HG02623 (cell line): ENCODE data around the gene ACO1.
A peak's percentile ranks its signal among the peaks of the same experiment; 100 is the strongest.
"Not testable (repeated sequence)": the region's sequence is repeated elsewhere in the genome, so short reads cannot be mapped to it uniquely, and the experiment has no call there.

ENCODE experiments used
- ATAC-seq: cut with Tn5 transposase; IDR thresholded peaks from one replicate; pipeline ENCODE4 v1.9.1; 2021; ENCODE audit warnings: moderate library complexity; ENCODE audit not compliant: unreplicated experiment

The ACO1 gene

DNA sequence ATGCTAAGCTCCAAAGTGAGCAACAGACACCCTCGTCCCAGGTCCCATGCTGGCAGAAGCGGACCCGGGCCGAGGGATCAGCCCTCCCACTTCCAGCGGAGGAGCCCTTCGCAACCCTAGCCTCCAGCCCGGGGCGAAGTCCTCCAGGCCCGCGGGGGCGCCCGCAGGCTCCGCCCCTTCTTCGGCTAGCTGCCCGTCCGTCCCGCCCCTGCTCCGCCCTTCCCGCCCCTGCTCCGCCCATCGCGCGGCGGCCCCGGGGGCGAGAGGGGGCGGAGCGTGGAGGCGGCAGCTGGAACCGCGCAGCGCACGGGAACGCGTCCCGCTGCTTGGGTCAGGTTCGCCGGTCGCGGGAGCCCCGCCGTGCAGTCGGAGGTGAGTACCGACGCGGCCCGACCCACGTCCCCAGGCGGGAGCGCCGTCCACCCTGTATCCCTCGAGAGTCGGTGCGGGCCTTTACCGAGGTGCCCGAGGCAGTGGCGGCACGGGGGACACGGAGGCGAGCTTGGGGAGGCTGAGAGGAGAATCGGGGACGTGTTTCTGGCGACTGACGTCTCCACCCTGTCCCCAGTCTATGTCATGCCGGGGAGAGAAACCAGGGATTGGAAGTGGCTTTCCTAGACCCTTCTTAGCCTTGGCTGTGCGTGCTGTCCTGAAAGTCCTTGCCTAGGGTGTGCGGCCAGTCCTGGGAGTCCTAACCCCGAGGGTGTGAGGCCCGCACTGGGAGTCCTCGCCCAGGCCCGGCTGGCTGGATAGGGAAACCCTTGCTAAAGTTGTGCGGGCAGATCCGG, at the start of gene ACO1:
ACO1 (plus strand) TSS at position 280 of the 788 bp plus-strand sequence. CDS start 20,864 bp downstream, outside the sequence.
- ATAC-seq = peak; percentile 98

DNA sequence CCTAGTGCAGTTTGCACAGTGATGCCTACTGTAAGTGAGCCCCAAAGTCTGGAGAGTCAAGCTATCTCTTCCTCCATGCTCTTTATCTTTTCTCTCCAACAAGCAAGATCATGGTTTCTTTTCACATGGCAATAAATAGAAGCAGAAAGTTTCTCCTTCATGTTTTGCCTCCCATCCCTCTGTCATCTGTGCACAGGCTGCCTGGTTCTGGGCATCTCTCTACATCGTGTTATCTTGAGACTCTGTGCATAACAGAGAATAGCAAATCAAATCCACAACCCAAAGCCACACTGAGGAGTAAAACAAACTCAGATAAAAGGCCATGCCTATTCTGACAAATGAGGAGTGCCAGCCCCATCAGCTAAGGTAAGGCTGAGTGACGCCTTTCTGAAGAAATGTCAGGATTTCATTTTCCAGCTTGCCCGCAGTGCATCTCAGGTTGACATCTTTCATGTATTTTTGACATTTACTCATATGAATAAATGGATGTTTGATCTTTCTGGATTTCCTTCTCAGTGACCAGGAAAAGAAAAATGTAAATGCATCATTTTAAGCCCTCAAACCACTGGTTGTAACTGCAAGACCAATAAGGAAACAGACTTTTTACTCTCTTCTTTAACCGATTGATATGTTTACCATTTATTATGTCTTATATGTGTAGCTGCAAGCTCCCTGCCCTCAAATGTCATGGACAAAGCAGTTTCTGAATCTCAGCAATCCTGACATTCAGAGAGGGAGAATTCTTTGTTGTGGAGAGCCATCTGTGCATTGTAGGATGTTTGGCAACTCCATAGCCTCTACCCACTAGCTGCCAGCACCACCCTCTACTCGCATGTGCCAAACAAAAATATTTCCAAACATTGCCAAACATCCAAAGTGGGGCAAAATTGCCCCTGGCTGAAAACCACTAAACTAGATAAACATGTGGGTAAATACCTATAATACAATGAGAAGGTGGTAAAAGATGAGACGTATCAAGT, 49.2 kb upstream of the ACO1 start:
- no peak for ATAC-seq

DNA sequence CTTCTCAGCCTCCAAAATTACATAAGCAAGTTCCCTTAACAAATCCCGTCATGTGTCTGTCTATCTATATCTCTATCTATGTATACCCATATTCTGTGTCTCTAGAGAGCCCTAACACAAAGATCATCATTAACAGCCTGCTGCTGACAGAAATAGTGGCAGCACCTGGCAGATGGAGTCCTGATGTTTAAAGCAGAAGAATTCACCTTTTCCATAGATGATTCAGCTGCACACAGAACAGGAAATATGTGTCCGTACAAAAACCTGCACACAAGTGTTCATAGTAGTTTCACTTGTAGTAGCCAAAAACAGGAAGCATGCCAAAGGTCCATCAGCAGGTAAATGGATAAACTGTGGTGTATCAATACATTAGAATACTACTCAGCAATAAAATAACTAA, 45.0 kb upstream of the ACO1 start:
- ATAC-seq = peak; percentile 79

DNA sequence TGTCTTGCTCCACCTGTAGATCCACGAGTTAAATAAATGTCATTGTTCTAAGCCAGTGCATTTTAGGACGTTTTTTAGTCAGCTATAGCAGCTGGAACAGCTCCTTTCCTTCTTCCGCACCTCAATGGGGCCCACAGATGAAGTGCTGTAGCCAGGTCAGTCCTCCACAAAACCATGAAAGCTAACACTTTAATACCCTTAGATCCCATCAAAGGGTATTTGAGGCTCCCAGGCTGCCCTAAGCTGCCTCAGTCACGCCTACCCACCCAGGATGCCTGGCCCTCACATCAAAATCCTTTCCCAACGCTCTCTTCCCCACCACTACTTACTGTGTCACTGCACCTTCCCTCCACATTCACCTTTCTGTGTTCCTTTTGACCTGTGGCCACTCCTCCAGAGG, 44.1 kb upstream of the ACO1 start:
- ATAC-seq = no peak

DNA sequence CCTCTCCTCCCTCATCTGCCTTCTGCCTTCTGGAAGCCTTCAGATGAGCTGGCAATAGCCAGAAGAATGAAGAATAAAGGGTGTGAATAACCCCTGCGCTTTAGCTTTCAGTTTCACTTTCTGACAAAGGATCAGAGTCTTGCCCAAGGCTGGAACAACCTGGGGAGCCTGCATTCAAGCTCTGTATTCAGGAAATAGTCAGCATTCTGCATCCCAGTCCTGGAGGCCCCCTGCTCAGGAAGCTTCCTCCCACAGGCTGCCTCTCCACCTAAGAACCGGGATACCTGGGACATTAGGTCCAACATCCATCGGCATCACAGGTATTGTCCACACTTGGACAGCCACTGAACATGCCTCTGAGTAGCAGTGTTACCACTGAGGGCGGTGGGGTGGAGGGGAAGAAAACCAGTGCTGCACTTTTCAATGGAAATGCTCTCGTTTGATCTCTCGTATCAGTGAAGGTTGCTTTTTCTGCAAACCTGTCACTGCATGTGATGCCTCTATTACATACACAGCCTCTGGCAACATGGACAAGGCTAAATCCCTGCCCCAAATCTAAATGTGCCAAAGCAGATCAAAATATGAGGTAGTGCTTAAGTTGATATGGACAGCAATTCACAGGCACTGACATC, 39.8 kb upstream of the ACO1 start:
- no peak for ATAC-seq

DNA sequence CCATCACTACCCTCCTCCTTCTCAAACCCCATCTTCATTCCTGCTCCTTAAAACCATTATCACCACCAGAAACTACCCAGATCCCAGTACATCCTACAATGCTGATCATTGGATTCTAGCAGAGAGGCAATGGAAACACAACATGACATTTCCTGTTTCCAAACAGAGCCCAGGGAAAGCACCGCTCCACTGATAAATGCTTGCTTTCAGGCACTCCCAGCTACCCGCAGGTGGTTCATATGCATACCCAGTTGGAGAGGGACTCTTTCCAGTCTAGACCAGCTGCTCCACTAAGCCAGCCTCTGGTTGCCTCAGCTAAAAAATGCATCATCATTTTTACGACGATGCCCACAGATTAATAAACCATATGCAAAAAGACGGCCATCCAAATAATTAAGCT, 39.2 kb upstream of the ACO1 start:
- no peak for ATAC-seq

DNA sequence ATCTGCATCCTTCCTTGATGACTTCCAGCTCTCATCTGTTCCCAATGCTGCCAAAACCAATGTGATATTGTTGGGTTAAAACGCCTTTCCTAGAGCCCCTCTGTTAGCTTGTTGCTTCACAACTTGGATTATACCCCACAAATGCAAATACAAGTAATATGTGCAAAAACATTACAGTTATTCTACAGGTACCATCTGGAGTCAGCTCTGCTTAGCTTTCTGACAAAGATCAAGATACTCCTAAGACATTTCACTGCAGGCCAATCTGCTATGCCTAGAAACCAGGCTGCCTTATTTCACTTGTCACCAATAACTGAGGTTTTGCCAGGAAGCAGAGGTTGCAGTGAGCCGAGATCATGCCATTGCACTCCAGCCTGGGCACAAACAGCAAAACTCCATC, 36.9 kb upstream of the ACO1 start:
- ATAC-seq = no peak

DNA sequence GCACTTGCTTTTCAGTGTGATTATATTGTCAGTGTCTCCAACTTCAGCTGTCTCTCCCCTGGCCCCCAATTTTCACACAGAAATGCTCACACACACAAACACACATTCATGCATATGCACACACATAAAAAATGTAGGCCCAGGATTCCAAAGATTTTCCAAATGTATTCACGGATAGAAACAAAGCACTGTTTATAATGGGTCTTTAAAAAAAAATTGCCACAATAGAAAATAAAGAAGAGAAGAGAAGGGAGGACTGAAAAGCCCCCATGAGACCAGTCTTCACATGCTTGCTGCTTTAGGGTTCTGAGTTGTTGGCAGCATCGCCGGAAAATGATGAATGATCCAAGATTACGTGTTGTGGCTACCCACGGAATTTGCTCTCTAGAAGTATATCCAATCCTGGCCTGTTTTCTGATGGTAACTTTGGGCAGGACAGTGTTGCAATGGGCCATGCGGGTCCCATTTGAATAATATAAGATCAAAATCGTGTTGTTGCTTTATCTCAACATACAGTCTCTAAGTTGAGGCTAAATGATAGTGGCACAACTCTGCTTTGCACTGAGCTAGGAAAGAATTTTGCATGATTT, 36.2 kb upstream of the ACO1 start:
- no peak for ATAC-seq

DNA sequence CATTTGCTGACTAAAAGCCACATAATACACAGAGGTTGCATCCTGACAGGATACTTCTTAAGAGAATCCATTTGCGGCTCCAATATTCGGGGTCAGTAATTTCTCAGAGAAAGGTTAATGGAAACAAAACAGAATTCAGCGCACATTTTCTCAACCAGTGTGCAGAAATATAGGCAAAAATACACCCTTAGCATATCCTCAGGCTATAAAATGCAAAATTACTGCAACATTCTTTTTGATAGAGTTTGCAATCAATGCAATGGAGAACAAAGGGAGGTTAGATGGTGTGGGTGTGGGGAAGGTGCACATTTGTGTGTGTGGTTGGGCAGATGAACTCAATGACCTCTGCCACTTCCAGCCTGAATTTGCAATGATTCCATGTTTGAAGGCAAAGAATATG, 35.4 kb upstream of the ACO1 start:
- no peak for ATAC-seq

DNA sequence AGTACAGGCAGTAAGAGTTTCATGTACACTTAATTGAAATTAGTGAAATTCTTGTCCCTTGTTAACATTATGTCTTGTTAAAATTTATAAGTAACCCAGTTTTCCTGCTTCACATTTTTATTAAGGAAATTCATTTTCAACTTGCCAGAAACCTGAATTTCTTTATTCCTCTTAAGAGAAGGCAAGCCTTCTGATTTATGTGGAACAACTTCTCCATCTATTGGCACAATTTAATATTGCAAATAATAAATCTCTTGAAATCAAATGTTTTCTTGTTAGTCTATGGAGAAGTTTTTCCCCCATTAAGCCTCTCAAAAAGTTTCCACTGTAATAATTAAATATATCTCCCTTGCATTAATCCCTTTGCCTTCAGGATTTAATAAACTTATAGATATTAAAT, 33.8 kb upstream of the ACO1 start:
- no peak for ATAC-seq

DNA sequence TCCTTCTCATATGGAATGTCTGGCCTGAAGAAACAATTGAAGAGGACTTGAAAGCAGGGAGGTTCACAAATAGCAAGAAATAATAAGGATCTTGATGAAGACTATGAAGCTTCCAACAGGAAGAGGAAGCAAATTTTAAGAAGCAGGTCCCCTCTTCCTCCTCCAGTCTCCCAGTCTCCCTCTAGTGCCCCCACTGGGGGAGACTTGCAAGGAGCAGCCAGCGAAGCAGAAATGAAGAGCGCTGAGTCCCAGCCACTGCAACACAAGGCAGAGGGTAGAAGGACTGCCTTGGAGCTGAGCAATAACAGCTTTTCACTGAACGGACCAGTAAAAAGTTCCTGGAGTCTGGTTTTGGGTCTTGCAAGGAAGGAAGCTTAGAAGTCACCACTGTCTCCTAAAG, 32.6 kb upstream of the ACO1 start:
- no peak for ATAC-seq

DNA sequence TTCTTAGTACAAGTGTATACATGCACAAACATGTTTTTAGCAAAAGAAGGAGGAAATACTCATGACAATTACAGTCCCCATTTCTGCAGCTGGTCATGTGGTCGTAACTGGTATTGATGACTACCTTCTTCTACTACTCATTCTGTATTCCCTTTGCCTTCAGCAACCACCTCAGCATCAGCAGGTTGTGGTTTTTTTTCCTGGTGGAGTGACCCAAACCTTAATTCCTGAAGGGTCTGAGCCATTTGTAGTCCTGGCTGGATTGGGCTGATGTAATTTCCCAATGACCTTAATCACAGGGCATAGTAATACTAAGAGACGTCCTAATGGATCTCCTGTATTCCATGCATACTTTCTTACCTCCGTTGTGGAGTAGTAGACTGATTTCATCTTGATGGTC, 31.0 kb upstream of the ACO1 start:
- ATAC-seq = not testable (repeated sequence)

DNA sequence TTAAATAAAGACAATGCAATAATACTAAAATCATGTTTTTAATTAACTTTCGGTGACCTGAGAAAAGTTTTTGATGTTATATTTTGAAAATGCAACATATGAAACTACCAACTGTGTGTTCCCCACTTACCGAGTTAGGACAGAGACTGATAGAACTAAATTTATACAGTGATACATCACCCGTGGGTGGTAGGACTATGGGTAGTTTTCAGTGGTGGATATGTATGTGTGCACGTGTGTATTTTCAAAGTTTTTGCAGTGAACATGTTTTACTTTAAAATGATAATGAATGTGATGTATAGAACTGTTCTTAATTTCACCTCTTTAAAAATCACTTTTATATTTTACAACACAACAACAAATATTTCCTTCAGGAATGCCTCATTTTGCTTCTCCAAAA, 25.0 kb upstream of the ACO1 start:
- ATAC-seq = no peak

DNA sequence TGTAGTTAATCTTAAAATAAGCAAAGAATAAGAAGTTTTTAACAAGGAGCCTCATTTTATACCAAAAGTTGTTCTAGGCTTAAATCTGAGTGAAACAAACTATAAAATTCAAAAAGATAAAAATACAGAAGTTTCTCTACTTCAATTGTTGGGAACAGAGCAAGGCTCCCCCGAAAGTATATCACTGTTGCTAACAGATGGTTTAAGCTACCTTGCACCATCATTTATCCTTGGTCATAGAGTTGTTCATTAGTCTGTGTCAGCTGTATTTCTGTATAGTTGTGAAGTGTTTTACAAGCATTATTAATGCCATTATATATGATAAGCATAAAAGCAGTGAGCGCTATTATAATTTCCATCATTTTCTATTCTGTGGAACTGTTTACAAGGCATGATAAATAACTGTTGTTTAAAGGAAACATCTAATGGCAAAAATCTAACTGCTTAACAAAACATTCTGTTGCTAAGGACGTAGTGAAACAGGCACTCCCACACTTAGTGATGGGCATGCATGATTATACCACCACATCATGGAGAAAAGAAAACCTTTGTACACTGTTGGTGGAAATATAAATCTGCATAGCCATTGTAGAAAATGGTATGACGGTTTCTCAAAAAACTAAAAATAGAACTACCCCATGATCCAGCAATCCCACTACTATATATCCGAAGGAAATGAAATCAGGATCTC, 23.3 kb upstream of the ACO1 start:
- no peak for ATAC-seq

DNA sequence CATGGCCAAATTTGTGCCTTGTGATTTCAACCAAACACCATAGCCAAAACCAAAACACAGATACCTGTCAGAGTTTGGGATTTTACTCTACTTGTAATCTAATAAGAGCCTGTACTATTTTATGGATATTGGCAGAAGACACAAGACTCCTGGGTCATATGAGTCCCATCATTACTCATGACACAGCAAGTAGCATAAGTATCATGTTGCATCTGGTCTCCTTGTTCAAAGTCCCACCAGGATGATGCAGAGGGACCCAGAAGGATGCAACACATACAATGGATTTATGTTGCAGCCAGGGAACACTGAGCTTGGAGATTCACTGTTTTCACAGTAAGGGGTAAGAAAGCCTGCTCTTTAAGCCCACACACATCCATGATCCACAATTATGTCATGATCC, 13.2 kb upstream of the ACO1 start:
- no peak for ATAC-seq

DNA sequence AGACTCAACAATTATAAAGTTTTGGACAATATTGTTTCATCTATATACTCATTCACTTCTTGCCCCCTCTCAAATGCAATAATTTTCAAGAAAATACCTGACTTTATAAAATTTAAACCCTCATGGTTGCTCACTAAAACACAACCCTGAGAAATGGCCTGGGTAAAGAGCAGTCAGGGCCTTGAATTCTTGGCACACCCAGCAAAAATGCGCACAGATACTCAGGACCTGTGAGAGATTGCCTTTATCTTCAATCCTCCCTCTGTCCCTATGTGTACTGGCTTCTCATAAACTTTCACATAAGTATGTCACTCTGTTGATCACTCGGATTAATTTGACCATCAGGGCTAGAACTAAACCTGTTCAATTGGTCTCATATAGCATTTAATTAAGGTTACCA, 12.8 kb upstream of the ACO1 start:
- ATAC-seq = no peak

DNA sequence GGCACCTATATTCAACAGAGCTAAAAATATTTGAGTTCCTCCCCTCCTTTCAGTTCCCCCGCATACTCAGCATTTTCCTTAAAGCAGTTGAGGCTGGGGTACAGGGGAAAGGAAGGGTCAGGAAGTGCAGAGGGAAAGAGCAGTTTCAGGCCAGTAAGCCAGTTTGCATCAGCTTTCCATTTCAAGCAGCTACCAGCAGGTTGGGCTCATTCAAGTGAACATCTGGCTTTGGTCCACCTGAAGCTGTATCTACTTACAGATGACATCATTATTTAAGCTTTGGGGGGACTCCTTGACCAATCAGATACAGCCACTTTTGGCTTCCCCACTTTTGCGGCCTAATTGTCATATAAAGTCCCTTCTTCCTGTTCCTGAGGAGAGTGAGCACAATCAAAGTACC, 8.2 kb upstream of the ACO1 start:
- ATAC-seq = no peak

DNA sequence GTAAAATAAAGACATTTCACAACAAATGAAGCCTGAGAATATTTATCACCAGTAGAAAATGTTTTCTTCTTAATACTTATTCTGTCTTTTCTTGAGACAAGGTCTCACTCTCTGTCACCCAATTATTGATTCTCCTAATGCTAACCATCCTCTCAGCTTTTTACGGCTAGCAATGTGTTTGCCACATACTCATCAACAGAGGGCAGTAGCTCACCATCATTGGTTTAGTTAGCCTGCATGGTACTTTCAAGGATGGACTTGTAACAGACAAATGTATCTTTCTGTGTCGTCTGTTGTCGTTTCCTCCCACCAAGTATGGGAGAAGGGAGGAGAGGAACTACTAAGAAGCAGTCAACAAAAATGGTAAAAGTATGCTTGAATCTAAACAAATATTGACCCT, 5.9 kb upstream of the ACO1 start:
- peak; percentile 77 for ATAC-seq

DNA sequence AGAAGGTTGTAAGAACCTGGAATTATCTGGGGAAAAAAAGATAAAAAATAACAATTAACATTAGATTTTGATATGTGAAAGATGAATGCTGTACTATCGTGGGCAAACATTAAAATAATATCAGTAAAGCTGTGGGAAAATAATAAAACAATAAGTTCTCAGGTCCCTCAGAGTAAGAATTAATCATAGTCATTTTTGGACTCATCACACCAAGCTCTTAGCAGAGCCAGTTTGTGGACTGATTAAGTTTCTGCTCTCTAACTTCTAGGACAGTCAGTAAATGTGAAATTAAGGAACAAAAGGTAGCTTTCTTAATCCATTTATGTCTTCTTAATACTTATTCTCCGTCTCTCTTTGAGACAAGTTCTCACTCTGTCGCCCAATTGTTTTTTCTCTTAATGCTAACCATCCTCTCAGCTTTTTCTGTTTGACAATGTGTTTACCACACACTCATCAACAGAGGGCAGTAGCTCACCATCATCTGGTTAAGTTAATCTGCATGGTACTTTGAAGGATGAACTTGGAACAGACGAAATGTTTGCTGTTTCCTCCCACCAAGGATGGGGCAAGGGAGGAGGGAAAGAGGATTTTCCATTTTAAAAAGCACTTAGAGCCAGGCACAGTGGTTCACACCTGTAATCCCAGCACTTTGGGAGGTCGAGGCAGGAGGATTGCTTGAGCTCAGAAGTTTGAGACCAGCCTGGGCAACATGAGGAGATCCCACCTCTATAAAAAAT, 5.3 kb upstream of the ACO1 start:
- peak; percentile 86 for ATAC-seq

DNA sequence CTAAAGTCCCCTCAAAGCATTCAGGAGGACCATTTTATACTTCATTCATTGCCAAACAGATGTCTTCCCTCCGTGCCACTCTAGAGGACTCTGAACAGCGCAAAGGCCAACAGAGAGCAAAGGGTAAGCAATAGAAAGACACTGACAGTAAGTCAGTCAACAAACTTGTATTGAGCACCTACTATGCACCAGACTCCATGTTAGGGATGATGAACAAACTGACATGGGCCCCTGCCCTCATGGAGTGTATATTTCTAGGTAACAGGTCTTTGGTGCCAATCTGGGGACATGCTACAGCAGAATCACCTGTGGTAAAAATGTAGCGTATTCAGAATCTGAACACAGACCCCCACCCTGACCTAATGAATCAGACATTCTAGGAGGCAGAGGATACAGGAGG, 3.5 kb upstream of the ACO1 start:
- ATAC-seq = no peak
